Tibial nerve (tissue), 4 donors: ENCODE results near the gene CYSLTR2. TPM values are rescaled to one million over a fixed set of nuclear protein-coding genes. Genes with fewer than 3 reads are reported as not detected.

Source experiments
- DNase-seq, 2 donors: peaks; one replicate each; pipeline ENCODE4 v3.0.0-alpha.2; 2019; ENCODE audit warnings: low spot score in 2 of 2
- H3K27ac ChIP-seq, 4 donors: fragments of 200-600 bp; sonication (generic) in 3 of 4; one replicate each; pipeline ENCODE4 v1.5.1; 2017 to 2019; ENCODE audit warnings: mild to moderate bottlenecking in 1 of 4
- H3K27me3 ChIP-seq, 2 donors: fragments of 200-600 bp; sonication (generic) in 1 of 2; one replicate each; pipeline versions ENCODE4 v1.5.1 to v1.6.0; 2017 to 2019
- H3K36me3 ChIP-seq, 3 donors: fragments of 200-600 bp; sonication (generic); one replicate each; pipeline ENCODE4 v1.5.1; 2018 to 2019
- H3K4me1 ChIP-seq, 4 donors: fragments of 200-600 bp; sonication (generic) in 3 of 4; one replicate each; pipeline ENCODE4 v1.5.1; 2017 to 2019
- H3K4me3 ChIP-seq, 4 donors: fragments of 200-600 bp; sonication (generic) in 3 of 4; one replicate each; pipeline ENCODE4 v1.5.1; 2017 to 2019; ENCODE audit warnings: mild to moderate bottlenecking in 1 of 4, moderate library complexity in 1 of 4
- H3K9me3 ChIP-seq, 4 donors: fragments of 200-600 bp; sonication (generic) in 3 of 4; one replicate each; pipeline ENCODE4 v1.5.1; 2017 to 2019
- CTCF ChIP-seq, 5 experiments: fragments of 200-600 bp in 3 of 5; fragments of 450-650 bp in 2 of 5; sonication (generic) in 3 of 5; IDR thresholded peaks; one replicate each; pipeline ENCODE4 v1.5.1; 2016 to 2019; ENCODE audit warnings: antibody characterized with exemption in 5 of 5, mild to moderate bottlenecking in 3 of 5, moderate library complexity in 2 of 5
- EP300 ChIP-seq, 2 donors: sonication (generic); formaldehyde crosslinking; IDR thresholded peaks; one replicate each; pipeline ENCODE4 v1.6.1; 2017; ENCODE audit warnings: antibody characterized with exemption in 2 of 2, mild to moderate bottlenecking in 1 of 2
- POLR2A ChIP-seq, 2 donors: fragments of 450-650 bp; IDR thresholded peaks; one replicate each; pipeline ENCODE4 v1.6.1; 2017; ENCODE audit warnings: antibody characterized with exemption in 2 of 2, mild to moderate bottlenecking in 2 of 2, moderate library complexity in 2 of 2
- WGBS, 2 donors: methylation state at CpG; one replicate each; pipeline ENCODE4 v1.1.5; 2018; 5-methylcytosine and 5-hydroxymethylcytosine counted together
- total RNA-seq, 4 donors: library from RNA; depleted of rRNA; stranded (reverse); fragments of >200 nt; gene quantifications; one replicate each; pipeline ENCODE4 v1.1.0, GENCODE V29; 2016

The CYSLTR2 gene
- total RNA-seq, 4 donors from 2014 or later = 0.22 TPM; not detected in 3

- H3K4me3 ChIP-seq = no peak overlapping the region
- no peaks in the 10 kb centered on the region for H3K36me3 ChIP-seq
- no peak for DNase-seq
- no peaks in the 10 kb centered on the region for H3K27me3 ChIP-seq
- TF ChIP-seq CTCF (IDR thresholded peaks at IDR 0.05) (no peak), POLR2A (IDR thresholded peaks at IDR 0.05) (no peak), EP300 (IDR thresholded peaks at IDR 0.05) (no peak)
- peaks cover 0 to 28% (median 12%) of the 10 kb centered on the region in 4 donors for H3K9me3 ChIP-seq
- H3K27ac ChIP-seq = no peak overlapping the region
- H3K4me1 ChIP-seq = peaks cover 0 to 8% (median 0%) of the 10 kb centered on the region in 4 donors
Measured at GRCh38 chr13:48635478-48635877, 18.3 kb upstream of the CYSLTR2 start.

GRCh38 chr13:48636550-48636949, 17.2 kb upstream of the CYSLTR2 start:
- H3K9me3 ChIP-seq = peaks cover 0 to 28% (median 12%) of the 10 kb centered on the region in 4 donors
- no peak overlapping the region for H3K4me3 ChIP-seq
- no peaks in the 10 kb centered on the region for H3K4me1 ChIP-seq
- no peaks in the 10 kb centered on the region for H3K27me3 ChIP-seq
- TF ChIP-seq EP300 (IDR thresholded peaks at IDR 0.05) = no peak
- no peak for TF ChIP-seq POLR2A (IDR thresholded peaks at IDR 0.05)
- TF ChIP-seq CTCF (IDR thresholded peaks at IDR 0.05) = no peak
- no peak overlapping the region for H3K27ac ChIP-seq
- no peaks in the 10 kb centered on the region for H3K36me3 ChIP-seq
- DNase-seq = no peak

- WGBS, 2 donors = 64 to 80% methylated on average over 2 of the region's 2 CpGs
- peaks cover 0 to 28% (median 12%) of the 10 kb centered on the region in 4 donors for H3K9me3 ChIP-seq
- no peaks in the 10 kb centered on the region for H3K4me1 ChIP-seq
- no peak for DNase-seq
- H3K36me3 ChIP-seq = no peaks in the 10 kb centered on the region
- no peaks in the 10 kb centered on the region for H3K27me3 ChIP-seq
- TF ChIP-seq EP300 (IDR thresholded peaks at IDR 0.05) (no peak), CTCF (IDR thresholded peaks at IDR 0.05) (no peak), POLR2A (IDR thresholded peaks at IDR 0.05) (no peak)
- H3K4me3 ChIP-seq = no peak overlapping the region
- H3K27ac ChIP-seq = no peak overlapping the region
Measured at GRCh38 chr13:48637601-48638000, 16.1 kb upstream of the CYSLTR2 start.

- Histone ChIP-seq H3K27ac (no peak overlapping the region), H3K4me3 (no peak overlapping the region), H3K9me3 (peaks cover 0 to 11% (median 6%) of the 10 kb centered on the region in 4 donors), H3K36me3 (no peaks in the 10 kb centered on the region), H3K4me1 (no peaks in the 10 kb centered on the region), H3K27me3 (no peaks in the 10 kb centered on the region)
- no peak for DNase-seq
- WGBS, 2 donors = 88 to 96% methylated on average over 7 of the region's 7 CpGs
- TF ChIP-seq CTCF (IDR thresholded peaks at IDR 0.05) (no peak), POLR2A (IDR thresholded peaks at IDR 0.05) (no peak)
Measured at GRCh38 chr13:48640767-48641166, 13.0 kb upstream of the CYSLTR2 start.

- TF ChIP-seq CTCF (IDR thresholded peaks at IDR 0.05) (no peak), EP300 (IDR thresholded peaks at IDR 0.05) (no peak), POLR2A (IDR thresholded peaks at IDR 0.05) (no peak)
- H3K27ac ChIP-seq = no peak overlapping the region
- DNase-seq = no peak
- H3K4me3 ChIP-seq = no peak overlapping the region
- peaks cover 0 to 5% (median 1%) of the 10 kb centered on the region in 4 donors for H3K9me3 ChIP-seq
- no peaks in the 10 kb centered on the region for H3K27me3 ChIP-seq
- 79 to 84% methylated on average over 2 of the region's 2 CpGs for WGBS, 2 donors
- no peaks in the 10 kb centered on the region for H3K4me1 ChIP-seq
- H3K36me3 ChIP-seq = no peaks in the 10 kb centered on the region
Measured at GRCh38 chr13:48641404-48641803, 12.3 kb upstream of the CYSLTR2 start.
